Glomerular visceral epithelial cell (primary cell): ENCODE data around the gene FRMPD2.
"Not testable (repeated sequence)": the region's sequence is repeated elsewhere in the genome, so short reads cannot be mapped to it uniquely, and the experiment has no call there.

Experiments
- DNase-seq: peaks from one replicate; pipeline ENCODE4 v3.0.0-alpha.2; 2016; ENCODE audit errors: extremely low spot score

Gene FRMPD2

DNA sequence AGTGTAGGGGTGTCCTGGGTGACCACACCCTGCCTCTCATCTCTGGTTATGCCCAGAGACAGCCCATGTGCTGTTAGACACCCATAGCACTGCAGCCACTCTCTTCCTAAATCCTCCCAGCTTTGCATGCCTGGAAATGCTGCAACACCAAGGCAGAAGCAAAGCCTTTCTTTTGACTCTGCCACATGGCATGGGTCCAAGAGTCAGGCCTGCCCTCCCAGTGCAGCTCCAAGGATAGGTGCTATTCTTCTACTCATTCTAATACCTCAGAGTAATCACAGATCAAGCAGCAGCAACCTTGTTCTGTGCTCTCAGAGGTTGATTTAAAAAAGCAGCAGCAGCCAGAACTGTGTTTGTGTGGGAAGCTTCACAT, 23.4 kb downstream of the FRMPD2 start:
- DNase-seq, result peak; percentile 36

DNA sequence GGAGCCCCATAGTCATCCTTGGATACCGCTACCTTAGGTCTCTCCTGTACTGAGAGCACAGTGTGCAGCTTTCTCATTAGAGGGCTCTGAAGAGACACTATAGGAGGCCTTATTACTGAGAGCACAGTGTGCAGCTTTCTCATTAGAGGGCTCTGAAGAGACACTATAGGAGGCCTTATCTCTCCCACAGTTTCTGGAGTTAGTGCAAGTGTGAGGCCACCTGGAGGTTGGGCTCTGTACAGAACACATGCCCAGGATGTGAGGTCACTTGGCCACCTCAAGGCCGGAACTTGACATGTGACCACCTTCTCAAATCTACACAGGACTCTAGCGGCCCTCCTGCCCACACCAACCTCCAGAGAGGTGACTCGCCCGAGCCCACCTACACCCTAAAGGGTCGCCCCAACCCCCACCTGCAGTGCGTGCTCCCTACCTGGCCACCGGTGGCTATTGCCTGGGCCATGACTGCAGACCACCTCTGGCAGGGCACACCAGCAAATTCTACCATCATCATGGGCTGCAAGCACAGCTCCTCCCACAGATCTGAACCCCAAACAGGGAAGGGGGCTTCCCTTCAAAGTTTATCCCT, 24.6 kb downstream of the FRMPD2 start:
- DNase-seq, result no peak

DNA sequence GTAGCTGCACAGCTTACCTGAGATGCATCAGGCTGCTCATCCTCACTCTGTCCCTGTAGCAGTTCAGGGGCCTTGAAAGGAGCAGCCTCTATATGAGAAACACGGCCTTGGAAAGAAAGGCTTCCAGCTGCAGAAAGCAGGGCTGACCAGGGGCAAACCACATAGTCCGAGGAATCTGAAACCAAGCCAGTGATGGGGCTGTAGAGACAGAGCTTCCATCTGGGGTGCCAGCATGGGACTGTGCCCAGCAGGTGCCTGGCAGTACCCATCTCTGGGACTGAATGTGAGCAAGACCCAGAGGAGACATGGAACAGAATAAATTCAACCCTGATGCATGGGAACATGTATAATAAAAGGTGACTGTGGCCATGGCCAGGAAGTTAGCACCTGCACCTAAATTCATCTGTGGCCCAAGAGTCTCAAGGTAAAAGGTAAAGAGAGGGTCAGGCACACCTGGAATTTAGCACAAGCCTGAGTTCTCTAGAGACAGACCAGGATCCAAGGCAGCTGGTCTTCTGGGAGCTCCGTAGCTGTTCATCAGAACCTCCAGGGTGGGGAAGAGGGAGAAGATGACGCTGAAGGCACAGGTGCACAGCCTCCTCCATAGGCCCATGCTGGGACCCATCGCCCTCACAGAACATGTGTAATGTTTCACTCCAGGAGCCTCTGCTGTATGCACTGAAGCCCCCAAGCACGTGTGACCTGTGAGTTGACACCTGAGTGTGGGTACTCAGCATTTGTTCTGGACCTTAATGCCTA, 25.3 kb downstream of the FRMPD2 start:
- no peak for DNase-seq

DNA sequence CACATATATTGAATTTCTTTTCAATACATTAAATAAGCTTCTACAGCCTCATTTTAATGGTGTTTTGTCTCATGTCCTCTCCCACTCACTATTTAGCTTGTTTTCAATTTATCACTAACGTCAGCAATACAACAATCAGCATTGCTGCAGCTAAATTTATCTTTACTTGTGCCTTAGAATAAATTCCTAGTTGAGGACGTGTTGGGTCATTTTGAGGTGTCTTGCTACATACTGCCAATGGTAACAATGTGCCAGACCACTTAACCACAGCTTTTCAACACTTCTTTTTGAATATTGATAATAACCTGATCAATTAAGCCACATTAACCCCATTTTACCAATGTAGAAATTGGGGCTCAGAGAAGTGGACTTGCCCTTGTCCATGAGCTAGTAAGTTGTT, 26.0 kb downstream of the FRMPD2 start:
- DNase-seq, result no peak

DNA sequence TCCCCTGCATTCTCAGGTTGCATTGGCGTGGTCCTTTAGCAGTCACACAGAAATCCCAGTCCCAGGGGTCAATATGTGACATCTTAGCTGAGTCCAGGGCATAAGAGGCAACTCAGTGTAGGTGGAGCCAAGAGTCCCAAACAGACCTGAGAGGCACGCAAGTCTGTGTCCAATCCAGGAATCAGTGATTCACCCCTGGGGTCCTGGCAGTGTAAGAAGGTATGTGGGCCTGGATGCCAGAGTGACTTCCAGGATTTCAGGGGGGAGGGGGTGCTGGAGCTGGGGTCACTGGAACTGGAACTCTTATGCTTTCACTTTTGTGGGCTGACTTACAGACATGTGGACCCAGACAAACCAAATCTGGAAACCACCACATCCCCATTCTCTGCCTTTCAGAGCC, 26.8 kb downstream of the FRMPD2 start:
- peak; percentile 44 for DNase-seq

DNA sequence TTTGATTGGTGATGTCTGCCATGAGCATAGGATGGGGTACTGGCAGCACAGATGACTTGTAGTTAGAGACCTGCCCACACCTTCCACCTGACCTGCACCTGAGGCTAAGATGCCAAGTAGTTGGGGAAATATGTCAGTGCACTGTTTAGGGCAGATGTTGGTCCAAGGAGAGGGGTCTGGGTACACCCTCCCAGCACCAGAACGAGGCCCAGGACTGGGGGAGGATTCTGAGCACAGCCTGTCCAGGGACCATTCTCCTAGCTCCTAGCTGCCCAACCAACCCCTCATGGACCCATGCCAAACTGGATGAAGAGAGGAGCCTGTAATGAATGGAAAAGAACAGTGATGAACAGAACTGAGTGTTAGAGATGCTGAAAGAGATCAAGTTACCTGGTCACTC, 28.0 kb downstream of the FRMPD2 start:
- no peak for DNase-seq

DNA sequence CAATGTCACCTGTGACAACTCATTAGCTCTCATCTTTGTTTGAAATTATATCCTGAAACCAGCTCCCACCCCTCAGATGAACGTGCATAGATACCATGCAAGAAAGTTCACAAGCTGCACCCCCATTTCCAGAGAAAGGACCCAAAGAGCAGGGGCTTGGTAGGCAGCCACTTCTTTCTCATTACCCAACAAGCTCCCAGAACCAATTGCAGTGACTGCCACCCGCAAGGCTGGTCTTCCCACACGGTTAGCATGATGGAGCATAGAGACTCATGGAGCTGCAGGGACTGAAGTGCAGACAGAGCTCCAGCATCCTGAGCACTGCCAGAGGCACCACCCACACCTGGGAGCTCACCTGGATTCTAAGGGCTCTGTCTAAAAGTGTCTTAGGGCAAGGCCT, 28.5 kb downstream of the FRMPD2 start:
- DNase-seq, result no peak

DNA sequence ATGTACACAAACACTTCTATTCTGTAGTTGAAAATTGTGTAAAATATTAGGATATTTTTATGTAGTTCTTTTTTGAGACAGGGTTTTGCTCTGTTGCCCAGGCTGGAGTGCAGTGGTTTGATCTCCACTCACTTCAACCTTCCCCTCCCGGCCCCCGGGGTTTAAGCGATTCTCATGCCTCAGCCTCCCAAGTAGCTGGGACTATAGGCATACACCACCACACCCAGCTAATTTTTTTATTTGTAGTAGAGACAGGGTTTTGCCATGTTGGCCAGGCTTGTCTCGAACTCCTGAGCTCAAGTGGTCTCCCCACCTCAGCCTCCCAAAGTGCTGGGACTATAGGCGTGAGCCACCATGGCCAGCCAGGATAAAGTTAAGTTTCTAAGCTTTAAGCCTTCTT, 30.6 kb downstream of the FRMPD2 start:
- DNase-seq, result not testable (repeated sequence)

DNA sequence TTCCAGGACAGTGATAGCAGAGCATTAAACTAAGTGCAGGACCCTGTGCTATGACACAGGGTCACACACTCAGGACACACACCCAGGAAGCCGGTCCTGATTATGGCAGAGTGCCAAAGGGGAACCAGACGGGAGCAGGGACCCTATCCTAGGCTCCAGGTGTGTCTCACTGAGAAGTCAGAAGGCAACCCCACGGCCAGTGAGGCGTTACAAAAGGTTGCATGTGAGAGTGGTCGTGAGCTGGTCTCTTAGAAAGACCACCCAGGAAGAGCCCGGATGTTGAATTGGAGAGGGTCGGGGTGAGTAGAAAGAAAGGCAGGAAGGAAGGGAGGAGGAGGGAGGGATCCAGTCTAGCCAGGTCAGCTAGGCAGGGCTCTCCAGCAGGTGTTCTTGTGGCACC, 31.0 kb downstream of the FRMPD2 start:
- DNase-seq, result no peak

DNA sequence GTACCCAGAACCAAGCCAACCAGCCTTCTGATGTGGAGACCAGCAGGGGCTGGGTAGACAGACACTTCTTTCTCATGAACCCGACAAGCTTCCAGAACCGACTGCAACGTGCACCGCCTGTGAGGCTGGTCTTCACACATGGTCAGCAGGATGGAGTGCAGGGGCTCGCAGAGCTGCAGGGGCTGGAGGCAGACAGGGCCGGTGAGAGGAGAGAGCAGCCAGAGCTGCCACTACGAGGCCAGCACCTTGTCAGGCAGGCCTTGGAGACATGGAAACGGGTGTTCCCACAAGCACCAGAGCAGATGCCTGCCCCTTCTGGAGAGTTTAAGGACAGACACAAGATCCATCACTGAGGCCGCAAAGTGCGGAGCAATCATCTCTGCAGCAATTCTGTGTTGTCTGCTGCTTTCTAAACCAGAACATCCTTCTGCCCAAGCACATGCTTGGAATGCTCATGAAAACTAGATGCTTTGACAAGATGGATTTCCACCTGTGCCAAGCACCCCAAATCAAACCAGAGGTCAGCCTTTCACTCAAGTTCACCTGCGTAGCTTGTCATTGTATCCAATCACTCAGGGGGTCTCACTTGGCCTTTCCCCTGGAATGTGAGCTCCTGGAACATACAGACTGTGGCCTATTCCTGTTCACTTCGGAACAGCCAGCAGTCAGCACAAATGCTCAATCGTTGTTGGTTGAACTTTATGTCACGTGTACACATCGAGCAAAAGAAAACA, 32.2 kb downstream of the FRMPD2 start:
- no peak for DNase-seq

DNA sequence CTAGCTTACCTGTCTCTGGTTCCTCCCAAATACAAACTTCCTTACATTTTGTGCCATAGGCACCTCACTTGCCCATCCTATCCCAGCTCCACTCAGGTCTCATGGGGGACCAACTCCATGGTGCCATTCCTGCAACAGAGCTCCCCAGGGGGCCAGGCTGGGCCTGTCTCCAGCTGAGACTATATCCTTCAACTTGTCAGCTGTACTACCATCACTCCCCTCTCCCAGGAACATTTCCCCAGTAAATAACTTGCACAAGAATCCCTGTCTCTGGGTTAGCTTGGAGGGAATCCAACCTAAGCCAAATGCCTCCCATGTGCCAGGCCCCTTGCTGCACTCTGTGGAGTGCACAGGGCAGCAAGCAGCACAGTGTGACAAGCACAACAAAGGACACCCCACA, 33.2 kb downstream of the FRMPD2 start:
- no peak for DNase-seq

DNA sequence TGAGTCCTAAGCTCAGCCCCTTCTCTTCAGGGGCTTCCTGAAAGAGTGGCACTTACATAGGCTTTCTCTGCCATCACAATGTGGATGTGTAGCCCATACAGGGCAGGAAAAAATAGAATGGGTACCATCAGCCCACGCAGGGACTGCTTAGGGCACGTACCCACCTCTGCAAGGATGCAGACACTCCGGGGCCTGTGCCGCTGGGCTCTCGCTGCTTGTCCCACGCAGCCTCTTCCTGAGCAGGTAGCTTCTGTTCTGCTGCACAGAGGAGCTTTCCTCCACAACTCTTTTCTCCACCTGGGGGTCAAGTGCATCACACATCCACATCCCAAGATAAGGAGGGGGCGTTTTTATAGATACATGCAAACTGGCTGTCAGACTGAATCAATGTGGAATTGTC, 34.3 kb downstream of the FRMPD2 start:
- DNase-seq, result no peak

DNA sequence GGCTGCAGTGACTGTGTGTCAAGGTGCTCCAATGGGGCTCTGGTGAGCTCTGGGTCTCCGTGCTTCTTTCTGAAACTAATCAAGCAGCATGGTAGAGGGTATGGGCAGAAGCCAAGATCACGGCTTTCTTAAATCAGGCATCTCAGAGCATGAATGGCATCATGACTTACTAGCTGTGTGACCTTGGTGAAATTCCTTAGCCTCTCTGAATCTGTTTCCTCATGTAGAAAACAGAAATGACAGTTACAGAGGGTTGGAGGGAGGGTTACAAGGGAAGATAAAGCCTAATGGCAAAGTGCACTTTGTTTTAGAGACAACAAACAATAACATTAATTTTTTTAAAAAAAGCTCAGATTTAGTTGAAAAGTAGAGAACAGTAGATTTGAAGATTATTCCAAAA, 34.9 kb downstream of the FRMPD2 start:
- no peak for DNase-seq

DNA sequence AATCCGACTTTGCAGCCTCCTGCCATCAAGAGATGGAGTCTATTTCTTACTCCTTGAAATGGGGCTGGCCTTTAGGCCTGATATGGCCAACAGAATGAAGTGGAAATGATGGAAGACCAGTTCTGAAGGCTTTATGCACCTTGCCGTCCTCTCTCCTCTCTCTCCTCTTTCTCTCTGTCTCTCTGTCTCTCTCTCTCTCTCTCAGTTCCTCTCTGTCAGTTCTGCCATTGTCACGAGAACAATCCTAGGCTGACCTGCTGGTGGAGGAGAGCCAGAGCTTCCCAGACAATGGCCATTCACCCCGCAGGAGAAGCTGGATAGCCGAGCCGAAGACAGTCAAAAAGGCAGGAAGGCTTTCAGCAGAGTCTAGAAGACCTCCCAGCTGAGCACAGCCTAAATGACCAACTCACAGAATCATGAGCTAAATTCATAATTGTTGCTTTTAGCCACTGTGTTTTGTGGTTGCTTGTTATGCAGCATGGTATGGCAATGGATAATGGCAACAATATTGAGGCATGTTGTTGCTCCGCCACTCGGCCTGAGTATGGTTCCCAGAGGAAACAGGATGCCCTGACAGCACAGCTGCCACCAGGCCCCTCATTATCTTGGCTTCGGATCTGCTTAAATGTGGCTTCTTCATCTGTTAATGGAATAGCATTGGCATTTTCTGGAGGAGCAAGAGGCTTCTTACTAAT, 35.5 kb downstream of the FRMPD2 start:
- DNase-seq, result no peak

DNA sequence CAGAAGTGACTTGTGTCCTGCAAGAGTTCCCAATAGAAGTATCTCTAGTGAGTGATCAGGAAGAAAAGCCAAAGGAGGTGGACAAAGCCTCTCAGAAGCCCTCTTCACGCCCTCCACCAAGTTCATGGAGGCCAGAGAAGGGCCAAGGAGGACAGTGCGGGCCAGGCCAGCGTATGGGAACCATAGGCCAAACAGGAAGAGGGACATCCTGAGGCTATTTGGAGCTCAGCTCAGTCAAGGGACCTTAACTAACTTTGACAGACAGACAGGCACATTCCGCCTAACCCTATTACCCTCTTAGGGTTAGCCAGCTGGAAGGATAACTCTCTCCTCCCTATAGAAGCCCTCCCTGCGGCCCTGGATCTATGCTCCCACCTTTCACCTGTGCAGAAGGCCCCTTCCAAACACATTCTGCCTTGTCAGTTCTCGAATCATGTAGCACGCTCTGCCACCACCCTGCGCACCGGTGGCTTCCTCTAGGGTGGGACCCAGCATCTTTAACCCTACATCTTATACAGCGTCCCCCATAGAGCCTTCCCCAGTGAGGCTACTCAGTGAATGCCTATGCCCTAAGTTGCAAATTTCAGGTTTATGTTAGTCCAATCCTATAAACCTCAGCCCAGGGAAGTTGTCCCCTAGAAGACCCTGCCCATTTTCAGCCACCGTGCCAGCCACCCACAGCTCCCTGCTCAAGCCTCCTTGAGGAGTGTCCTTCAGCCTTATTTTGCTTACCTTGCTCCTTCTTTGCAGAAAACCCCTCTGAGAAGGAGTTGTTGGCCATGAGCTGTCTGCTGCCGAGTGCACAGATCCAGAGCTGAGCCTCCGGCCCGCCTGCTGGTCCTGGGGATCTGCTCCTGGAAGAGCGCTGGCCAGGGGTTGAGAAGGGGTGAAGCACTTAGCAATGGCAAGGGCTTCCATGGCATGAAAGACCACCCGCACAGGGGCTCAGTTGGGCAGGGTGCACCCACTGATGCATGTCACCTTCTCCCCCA, 36.9 kb downstream of the FRMPD2 start:
- DNase-seq, result no peak

DNA sequence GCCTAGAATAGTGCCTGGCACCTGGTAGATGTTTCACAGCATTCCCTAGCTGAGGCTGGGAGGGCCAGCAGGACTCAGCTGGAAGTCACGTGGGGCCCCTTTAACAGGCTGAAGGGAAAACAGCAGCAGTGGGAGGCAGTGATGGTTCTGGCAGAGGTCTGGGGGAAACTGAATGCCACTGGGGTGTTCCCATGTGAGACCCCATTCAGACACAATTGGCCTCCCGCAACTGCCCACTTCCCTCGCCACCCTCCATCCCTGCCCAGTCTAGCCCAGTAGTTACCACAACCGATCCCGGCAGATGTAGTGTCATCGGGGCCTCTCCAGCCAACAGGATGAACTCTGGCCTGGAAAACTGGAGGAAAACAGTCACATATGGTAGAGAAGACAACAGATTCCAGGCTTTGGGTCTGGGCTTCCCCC, 38.3 kb downstream of the FRMPD2 start:
- DNase-seq, result no peak

DNA sequence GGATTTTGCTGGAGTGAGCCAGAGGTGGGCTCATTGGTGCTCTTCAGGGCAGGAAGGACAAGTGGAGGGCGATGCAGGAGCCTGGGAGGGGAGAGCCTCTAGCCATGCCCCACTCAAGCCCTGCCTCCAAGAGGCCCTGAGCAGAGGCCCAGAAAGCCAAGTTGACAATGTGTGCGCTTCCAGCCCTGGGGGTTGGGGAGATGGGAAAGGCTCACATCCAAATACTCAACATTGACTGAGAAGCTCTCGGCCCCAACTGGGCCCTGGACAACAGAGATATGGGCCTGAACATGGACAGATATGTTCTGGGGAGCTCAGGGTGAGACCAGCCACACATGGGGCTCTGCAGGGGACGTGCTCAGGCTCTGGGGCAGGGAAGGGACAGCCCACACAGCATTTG, 39.0 kb downstream of the FRMPD2 start:
- DNase-seq, result no peak

DNA sequence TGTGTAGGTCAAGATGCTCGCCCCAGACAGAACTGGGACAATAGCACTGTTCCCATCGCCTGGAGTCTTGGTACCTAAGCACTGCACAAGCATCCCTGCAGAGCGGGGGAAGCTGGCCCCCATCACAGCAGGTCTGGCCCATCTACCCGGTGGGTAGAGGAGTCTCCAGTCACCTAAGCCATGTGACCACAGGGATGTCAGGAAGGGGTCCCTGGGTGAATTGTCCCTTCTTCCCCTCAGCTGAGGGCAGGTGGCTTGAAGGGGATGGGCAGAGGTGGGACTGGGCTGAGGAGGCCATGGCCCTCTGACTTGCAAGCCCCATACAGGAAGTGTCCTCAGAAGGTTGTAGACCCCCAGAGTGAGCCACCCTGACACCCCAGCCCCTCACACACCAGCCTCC, 39.7 kb downstream of the FRMPD2 start:
- DNase-seq, result no peak

DNA sequence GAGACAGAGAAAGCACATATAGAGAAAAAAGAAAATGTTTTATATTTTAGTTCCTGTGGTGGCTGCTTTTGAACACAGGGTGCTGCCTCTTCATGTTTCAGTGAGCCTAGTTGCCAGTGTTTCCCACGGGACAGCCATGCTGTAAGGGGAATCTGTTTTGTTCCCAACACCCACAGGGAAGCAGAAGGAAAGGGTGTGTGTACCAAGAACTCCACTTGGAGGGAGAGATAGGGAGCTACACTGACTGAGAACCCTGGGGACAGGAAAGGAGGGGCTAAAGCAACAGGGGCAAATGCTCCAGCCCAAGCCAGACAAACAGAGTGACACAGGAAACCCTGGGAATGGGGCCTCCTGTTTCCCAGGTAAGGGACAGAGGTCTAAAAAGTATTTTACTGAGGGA, 40.2 kb downstream of the FRMPD2 start:
- no peak for DNase-seq

DNA sequence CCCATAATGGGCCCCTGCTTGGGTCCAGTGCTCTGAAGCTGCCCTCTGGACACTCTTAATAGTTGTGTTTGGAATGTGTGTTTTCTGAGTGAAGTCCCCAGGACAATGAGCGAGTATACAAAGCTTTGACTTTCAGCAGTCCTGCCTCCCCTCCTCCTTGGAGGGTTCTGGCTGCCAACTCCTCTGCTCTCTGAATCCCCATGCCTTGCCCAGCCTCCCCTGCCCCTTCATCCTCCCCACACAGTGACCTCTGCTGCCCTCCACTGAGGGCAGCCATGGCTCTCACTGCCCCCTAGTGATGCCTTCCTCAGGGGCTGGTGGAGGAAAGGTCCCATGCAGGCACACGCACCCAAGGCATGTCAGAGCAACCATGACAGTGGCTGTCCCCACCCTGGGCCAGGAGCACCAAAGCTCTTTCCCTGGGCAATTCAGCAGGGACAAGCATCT, 40.9 kb downstream of the FRMPD2 start:
- DNase-seq, result no peak

DNA sequence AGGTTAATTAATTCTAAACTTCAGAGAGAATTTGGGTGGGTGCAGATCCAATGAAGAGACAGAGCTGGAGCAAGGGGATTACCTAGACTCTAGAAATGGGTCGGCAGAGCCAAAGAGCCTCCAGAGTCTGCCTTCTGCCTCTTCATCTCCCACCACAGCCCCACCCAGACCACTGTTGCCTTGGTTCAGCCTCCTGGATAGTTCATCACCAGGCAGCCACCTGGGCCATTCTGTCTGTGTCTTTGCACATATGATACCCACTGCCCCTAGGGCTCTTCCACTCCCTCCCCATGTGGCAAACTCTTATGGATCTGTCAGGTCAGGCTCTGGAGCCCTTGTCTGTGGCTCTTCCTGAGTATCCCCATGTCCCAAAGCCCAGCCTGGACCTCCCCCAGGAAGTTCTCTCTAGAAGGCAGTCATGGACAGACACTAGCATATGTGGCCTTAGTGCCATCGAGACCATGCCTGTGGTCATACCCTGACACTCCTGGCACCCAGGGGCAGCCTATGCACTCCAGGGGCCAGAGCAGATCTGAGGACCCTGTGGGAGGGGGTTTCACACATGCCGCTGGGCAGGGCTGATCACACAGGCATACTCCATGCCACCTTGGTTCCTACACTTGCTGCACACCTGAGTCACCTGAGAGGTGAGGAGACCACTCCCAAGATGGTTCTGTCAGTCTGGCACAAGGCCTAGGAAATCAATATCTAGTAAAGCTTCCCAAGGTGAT, 41.6 kb downstream of the FRMPD2 start:
- DNase-seq, result no peak
